HG02678 (cell line): Measurements from ENCODE around the gene FHIT.
A peak's percentile ranks its signal among the peaks of the same experiment; 100 is the strongest.

Experiments
- ATAC-seq: cut with Tn5 transposase; IDR thresholded peaks from one replicate; pipeline ENCODE4 v1.9.1; 2021; ENCODE audit warnings: mild to moderate bottlenecking, moderate library complexity; ENCODE audit not compliant: unreplicated experiment

FHIT gene

DNA sequence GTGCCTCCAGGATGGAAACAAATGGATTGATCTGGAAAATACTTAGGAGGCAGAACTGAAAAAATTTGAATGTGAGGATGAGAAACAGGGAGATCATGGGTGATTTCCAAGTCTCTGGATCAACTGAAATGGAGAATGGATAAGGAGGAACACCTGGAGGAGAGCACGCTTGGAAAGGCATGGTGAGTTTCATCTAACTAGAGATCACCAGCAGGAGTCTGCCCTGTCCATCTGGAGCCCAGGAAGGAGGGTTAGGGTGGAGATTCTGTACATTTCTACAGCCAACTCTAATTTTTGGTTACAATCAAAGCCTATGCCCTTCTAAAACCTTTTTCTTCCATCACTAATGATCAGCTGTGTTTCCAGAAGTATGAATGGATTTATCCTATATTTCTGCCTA lies 1205.6 kb downstream of the FHIT start:
- no peak for ATAC-seq

DNA sequence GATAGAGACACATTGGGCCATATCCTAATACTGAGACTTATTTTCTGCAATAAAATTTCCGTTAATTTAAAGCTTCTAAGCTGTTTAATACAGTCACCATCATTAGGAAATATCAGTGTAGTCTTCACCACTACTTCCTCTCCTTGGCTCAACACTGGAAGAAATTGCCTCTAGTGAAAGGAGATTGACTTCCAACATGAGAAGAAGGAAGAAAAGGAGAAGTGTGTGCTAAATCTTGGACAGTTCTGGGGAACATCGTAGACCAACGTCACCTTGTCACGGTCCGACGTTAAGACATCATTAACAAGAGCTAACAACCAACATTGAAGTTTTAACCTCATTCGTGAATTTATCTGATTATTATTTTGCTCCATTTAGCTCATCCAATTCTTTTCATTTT lies 1214.4 kb downstream of the FHIT start:
- ATAC-seq: no peak

DNA sequence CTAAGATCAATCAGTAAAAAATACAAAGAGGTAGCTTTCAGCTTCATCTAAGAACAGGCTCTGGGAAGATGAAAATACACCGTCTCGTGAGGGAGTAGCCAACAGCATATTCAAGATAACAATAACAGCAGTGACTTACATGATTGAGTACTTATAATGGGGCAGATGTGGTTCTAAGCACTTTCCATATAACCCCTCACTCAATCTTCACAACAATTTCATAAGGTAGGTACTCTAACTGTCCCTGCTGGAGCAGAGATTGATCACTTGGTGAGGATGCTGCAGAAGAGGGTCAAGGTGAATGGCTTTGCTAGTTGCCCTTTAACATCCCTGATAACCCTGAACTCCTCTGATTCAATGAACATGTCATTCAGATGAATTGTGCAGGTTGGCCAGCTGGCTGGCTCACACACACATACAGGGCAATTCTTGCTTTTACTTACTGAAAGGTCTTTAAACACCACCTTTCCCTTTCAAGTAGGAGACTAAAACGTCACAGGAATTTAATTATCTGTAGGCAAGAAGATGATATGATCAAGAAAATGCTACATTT lies 1217.3 kb downstream of the FHIT start:
- ATAC-seq: no peak

DNA sequence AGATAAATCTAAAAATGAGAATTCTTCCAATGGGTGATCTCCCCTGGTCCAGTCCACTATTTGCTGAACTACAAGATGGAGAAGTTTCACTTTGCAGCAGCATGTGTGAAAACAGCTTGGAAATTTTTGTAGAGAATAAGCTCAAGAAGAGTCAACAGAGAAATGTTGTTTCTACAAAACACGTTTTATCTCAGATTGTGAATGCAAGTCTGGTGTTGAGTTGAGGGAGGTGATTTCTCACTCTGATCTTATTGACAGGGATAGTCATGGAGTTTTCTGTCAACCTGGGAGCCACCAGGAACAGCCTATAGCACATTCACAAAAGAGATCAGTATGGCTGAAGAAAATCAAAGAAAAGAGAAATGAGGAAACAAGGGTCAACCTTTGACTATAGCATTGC lies 1220.3 kb downstream of the FHIT start:
- ATAC-seq: no peak

DNA sequence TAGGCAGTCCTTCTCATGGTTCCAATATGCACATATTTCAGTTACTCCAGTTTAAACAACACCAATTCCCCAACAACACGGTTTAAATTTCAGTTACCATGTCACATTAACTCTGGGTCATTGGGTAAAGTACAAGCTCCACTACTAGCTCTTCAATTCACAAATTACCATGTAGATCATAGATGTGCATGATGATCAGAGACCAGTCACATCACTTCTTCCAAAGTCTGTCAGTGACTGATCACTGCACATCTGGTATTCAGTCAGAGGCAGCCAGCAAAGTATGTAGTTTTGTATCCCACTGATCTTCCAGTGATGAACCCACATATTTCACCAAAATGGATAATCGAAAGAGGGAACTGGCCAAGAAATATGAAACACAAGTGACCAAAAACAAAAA lies 1223.0 kb downstream of the FHIT start:
- no peak for ATAC-seq

DNA sequence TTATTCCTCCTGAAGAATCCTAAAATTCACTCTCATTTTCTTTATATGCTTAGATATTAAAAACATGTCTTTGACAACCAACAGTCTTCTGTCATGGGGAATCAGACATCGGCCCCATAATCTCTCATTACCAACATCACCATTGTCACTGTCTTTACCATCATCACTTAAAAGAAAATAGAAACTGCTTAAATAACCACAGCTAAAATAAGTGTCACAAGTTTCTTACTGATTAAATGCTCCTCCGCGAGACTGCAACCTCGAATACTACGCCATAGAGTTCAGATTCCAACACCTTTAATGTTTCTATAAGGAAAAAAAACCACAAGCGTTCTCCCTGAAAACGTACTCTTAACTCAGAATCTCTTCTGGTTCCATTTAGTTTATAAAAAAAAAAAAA lies 1223.9 kb downstream of the FHIT start:
- no peak for ATAC-seq

DNA sequence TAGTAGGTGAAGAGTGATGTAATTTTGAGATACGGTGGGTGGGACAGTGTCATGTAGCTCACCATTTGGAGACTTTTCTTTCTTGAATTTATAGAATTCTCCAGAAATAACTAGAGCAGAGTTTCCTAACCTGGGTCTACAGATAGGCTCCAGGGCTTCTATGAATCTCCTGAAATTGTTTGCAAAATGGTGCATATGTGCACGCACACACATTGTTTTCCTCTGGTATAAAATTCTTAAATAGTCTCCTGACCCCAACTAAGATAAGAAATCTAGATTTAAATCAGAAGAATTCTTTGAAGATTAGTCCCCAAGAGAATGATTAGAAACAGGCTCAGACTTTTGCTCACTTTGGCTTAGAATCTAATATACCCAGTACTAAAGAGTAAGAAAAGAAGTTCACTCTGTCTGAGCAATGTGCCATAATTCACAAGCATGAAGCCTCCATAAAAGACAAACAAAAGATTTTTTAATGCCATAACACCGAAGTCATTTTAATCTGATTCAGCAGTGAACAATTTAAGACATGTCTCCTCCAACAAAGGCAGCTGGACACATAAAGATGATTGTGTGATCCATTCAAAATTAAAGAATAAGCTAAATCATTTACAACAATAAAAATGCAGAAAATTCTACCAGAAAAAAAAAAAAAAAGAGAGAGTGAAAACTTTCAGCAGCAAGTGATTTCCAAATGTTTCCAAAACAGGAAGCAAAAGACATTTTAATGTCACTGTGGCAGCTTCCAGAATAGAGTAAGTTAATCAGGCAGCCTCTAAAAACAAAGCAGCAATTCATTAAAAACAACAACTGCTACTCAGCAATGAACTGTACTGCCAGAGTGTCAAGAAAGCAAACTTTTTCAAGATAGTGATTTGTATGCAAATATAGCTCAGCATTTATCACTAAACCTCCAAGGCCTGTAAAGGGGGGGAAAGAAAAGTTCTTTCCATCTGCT lies 1225.9 kb downstream of the FHIT start:
- ATAC-seq: no peak

DNA sequence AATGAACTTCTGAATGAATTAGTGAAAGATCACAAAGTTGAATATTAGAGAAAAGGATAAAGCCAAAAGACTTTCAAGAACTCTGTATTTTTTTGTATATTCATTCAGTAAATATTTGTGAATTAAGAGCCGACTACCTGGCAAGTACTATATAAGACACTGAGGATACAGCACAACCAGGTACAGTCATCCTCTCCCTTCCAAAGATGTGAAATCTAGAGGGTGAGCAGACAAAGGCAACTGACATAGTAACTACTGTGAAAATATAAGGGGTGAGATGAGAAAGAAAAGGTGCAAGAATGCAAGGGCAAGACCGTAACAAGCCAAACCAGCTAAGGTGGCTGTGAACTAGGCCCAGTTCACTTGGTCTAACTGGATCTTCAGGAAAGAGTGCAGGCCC lies 1226.9 kb downstream of the FHIT start:
- no peak for ATAC-seq

DNA sequence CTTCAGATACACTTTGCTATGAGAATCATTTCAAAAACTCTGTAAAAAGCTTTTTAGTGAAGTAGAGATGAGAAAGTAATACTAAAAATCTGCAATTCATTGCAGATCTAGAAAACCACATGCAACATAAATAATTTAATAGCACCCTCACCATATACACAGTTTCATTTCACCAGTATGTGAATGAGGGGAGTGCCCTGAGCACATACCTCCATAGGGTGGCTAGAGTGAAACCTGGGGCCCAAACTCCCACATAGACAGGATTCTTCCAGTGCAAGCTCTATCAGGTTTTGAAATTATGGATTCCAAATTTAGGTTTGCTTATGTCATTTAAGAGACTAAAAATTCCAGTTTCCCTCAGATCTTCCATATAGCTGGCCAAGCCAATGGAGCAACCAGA lies 1228.1 kb downstream of the FHIT start:
- no peak for ATAC-seq

DNA sequence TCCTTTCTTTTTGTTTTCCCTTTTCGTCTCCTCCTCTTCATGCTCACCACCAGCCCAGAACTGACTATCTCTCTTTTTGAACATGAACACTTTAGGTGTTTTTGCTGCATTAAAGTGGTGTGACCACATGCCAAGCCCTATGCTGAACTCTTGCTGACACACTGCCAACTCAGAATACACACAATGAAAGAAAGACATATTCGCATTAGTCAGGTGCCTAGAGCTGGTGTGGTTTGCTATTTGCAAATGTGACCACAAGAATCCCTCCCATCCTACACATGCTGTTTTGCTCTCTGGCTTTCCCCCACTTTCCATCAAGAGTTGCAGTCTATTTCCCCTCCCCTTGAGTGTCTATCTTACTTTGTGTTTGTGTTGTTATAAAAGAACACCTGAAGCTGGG lies 1233.6 kb downstream of the FHIT start:
- peak; percentile 55 for ATAC-seq

DNA sequence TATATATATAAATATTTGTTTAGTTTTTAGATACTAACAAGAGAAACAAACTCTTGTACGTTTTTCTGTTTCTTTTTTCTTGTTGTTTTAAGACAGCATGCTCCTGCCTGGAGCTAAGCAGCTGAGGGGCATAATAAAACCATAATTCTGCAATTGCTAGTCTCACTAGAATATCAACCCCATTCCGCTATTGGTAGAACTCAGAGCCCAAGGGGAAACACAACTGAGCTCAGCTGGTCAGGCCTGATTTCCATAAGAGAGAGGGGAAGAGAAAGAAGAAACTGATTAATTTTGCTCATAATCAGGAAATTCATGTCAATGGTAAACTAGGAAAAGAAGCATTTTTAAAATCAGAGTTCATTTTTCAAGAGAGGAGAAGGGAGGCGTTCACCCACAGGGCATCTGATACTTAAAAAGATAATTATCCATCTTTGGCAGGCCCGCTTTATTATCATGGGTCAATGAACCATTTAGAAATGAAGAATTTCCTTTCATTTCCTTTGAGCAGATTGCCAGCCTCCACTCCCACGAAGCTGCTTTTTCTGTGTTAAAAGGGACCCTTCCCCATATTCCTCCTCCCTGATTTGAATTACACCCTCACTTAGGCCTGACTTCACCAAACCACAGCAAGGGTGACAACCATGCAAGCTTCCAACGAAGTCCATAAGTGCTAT lies 1236.1 kb downstream of the FHIT start:
- ATAC-seq: no peak

DNA sequence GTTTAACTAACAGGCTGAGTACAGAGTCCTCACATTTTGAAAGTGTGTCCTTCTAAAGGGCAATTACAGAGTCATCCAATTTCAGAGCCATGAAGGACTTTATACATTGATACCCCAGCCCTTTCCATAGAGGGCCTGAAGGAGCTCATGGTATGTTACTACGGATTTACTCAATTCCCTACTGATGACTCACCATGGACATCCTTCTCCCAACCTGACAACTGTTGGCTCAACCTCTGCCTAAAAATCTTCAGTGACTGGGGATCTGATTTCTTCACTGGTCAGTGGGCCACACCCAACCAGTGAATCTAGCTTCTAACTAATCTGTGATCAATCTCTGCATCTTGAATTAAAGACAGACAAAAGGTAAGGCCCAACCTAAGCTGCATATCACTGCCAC lies 1238.0 kb downstream of the FHIT start:
- no peak for ATAC-seq

DNA sequence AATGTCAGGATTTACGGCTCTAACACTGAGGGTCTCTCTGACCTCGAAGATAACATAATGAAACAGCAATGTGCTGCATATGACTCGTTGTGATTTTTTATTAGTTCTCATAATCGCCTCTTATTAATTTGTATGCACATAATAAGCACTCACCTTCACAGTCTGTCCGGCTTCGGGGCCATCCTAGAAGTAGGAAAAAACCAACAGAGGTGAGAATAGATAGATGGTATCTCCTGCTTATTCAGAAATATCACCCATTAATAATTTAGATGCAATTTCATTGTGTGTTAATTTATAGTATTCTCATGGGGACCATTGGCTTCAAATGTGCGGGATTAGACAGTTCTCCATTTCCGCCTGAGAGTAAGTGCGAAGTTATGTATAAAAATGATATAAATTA lies 1240.0 kb downstream of the FHIT start:
- ATAC-seq: no peak

DNA sequence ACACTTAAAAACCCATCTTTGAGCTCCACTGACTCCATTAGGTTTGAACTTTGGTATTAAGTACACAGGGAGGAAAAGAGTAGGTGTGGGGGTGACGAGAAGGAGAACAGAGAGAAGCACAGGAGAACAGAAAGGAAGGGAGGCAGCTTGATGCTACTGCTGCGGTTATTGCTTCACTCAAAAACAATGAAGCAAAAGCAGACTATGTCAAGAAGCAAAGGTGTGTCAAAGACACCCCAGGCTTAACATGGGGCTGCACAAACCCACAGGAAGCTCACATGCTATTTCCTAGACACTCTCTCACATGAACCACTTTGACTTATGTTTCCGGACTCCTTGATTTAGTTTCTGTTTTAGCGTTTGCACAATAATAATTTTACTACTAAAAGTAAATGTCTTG lies 1240.5 kb downstream of the FHIT start:
- ATAC-seq: peak; percentile 82

DNA sequence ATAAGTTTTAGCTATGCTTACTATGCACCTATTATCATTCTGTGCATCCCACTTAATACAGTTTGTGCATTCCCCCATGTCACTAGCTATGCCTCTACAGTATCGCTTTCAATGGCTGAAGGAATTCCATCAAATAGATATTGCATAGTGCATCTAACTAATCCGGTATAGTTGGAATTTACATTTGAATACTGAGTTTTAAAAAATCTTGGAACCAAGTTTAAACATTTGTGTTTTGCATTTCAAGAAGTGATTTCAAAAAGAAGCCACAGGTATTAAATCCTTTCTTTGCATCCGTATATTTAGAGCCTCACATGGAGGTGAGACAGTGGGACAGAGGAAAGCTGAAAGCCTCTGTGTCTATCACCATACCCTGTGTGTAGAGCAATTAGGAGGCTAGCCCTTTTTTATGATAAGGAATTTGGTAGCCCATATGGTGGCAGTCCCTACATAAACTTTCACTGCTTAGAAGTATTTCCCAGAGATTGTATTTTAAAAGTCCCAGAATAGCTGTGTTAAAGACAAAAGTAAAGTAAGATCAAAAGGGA lies 1241.2 kb downstream of the FHIT start:
- no peak for ATAC-seq

DNA sequence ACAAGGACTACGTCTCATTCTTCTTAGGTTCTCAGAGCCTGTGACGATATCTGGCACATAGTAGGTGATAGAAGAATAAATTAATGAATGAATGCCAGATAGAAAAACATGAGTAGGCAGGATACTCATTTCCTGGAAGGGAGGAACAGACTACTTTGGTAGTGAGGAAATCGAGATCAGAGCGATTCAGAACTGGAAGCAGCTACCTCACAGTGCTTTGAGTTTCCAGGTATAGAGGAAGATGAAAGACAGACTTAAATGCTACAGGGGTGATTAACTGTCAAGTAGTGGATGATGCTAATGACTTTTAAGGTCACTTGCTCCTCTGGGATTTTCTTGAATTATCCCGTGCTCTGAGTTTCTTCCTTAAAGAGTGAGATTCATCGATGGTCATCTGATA lies 1249.9 kb downstream of the FHIT start:
- ATAC-seq: no peak

DNA sequence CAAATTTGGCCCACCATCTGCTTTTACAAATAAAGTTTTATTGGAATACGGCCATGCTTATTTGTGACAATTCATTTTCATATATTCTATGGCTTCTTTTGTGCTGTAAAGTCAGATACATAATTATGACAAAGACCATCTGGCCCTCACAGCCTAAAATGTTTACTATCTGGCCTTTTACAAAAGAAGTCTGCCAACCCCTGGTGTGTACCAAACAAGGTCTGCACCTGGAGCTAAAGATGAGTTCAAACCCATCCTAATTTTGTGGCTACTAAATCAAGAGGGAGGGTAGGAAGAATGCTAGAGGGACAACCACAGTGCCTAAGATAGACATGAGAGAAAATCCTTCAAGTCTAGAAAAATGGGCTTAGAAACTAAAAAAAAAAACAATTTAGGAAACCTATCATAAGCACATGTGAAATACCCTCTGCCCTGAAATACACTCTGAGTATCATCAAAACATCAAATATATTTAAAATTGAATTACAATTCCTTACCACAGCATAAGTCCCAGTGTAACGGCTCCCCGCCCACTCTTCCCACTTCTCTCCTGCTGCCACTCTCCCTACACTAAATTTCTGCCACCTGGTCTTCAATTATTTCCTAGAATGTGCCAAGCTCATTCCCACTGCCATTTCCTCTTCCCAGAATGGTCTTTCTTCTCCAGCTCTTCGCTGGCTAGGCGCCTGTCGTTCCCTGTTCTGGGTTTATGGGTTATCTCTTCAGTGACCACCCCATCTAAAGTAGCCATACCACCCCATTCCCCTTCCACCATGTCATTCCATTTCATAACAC lies 1250.7 kb downstream of the FHIT start:
- ATAC-seq: no peak

DNA sequence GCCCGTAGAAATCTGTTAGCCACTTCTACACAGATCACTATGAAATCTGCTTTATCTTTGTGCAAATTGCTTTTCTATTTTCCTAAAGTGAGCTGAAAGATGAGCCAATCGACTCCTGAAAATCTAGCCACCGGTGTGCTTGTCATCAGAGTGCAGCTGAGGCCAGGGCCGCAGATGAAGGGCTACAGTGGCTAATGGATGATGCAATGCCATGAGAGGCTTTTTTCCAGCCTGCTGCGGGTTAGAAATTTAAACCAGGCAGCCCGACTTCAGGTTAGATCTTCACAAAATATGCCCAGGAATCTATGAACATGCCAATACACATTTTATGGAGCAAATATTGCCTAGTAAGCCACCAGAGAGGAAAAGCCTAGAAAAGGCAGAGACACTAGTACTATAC lies 1253.2 kb downstream of the FHIT start:
- ATAC-seq: no peak

DNA sequence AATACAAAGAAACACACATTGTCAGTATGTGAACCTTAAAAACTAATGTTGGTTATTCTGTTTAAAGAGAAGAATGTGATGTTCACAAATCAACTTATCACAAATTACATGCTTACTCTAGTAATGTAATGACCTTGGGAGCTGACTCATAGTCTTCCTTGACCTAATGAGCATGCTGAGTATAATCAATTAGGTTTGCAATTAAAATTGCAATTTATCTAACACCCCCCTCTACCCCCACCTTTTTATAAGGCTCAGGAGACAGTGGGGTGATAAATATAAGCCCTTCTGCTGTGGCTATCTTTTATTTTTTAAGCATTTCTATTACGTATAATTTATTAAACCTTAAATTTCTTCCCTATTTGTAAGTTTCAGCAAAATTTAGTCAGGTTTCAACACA lies 1253.7 kb downstream of the FHIT start:
- no peak for ATAC-seq

DNA sequence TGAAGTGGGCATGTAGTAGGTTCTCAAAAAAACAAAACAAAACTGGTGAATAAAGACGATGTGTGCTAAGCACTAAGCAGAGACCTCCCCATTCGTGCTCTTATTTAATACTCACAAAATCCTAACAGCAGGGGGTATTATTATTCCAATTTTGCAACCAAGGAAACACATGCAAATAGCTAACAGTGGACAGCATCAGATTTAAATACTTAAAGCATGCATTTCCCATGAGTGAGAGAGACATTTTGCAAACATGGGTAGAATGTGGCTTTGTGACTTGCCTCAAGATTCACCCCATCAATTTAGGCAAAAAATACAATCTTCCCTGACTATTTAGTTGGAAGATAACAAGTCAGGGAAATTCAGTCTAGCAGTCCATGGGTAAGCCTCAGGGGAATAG lies 1255.2 kb downstream of the FHIT start:
- ATAC-seq: no peak

DNA sequence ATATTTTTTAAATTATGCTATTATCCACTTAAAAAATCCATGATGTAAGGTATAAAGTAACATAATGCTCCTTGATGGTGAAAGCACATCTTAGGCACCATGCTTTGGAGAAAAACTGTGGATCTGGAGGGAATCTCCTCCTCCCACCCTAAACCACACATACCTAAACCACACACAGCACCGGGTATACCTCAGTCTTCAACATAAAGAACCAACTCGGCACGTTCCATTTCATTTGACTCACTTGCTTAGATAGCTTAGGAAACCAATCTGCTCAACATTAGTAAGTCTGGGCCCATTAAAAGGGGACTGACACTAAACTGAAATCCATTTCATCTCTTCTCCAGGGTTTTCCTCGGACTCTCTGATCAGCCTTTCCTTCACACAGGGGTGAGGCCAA lies 1255.7 kb downstream of the FHIT start:
- ATAC-seq: no peak
